Calu3 (cell line): ENCODE data around the gene GOLIM4. TPM values are rescaled to one million over a fixed set of nuclear protein-coding genes. Genes with fewer than 3 reads are reported as not detected.

Source experiments
- BruUV-seq: library from RNA; stranded (reverse); fragments of 400-500 nt; replicated peaks from 2 replicates; lab custom pipeline; 2021; lab: Mats Ljungman, UMichigan
- CTCF ChIA-PET: fragments of 300-600 bp; sonication (Branson Sonifier 250); formaldehyde crosslinking; loops from one replicate; lab custom pipeline; 2022; ENCODE audit warnings: antibody characterized with exemption; lab: Charles Lee
- DNase-seq: peaks from one replicate; pipeline ENCODE4 v3.0.0; 2022
- H3K27ac Mint-ChIP-seq: one replicate; pipeline ENCODE4 v1.8.0; 2022; ENCODE audit warnings: mixed read lengths; ENCODE audit not compliant: unreplicated experiment
- H3K27me3 Mint-ChIP-seq: one replicate; pipeline ENCODE4 v1.8.0; 2022; ENCODE audit warnings: mixed read lengths; ENCODE audit not compliant: unreplicated experiment
- H3K36me3 Mint-ChIP-seq: one replicate; pipeline ENCODE4 v1.8.0; 2022; ENCODE audit warnings: mild to moderate bottlenecking, moderate library complexity, mixed read lengths; ENCODE audit not compliant: insufficient read depth, unreplicated experiment
- H3K4me1 Mint-ChIP-seq: one replicate; pipeline ENCODE4 v1.8.0; 2022; ENCODE audit warnings: mild to moderate bottlenecking, low read depth, mixed read lengths; ENCODE audit not compliant: unreplicated experiment
- H3K4me3 Mint-ChIP-seq: one replicate; pipeline ENCODE4 v1.8.0; 2022; ENCODE audit warnings: mild to moderate bottlenecking, low read depth, moderate library complexity, mixed read lengths; ENCODE audit not compliant: unreplicated experiment
- H3K9me3 Mint-ChIP-seq: one replicate; pipeline ENCODE4 v1.8.0; 2022; ENCODE audit warnings: low read depth, mixed read lengths; ENCODE audit not compliant: unreplicated experiment
- intact Hi-C: fragments of 100-400 bp; cut with micrococcal nuclease; formaldehyde crosslinking; loops from one replicate; pipeline ENCODE4 v1.10.0; 2022; ENCODE audit not compliant: unreplicated experiment
- total RNA-seq: library from RNA; stranded (reverse); gene quantifications from 2 replicates; pipeline ENCODE4 v1.2.3, GENCODE V29; 2022
- TF ChIP-seq, protein P1 (sequence below): fragments of 200-600 bp; IDR thresholded peaks from one replicate; pipeline ENCODE4 v1.8.0; 2022; ENCODE audit warnings: antibody characterized with exemption; ENCODE audit not compliant: unreplicated experiment

The GOLIM4 gene
- total RNA-seq, 1 experiment from 2014 or later, result 53.8 TPM

DNA sequence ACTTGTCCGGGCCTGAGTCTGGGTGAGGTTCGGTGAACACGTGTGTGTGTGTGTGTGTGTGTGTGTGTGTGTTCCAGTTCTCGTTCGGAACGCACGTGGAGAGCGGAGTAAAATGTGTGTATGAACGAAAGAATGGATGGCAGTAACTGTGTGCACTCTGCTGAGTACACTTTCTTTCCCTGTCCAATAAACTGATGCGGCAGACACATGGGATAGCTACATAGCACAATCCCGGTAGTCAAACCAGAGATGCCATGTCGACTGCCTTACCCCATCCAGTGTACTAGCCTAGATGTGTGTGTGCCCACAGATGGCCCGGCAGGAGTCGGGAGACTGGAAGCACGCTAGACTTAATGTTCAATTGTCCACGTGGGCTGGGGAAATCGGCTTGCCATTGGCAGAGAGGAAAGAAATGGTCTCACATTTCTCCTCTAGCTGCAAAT lies 507 bp upstream of the GOLIM4 start:
- Mint-ChIP-seq H3K27me3 (no peaks in the 10 kb centered on the region), H3K27ac (peak overlapping the region; percentile 95), H3K9me3 (no peaks in the 10 kb centered on the region), H3K4me3 (peak overlapping the region; percentile 99), H3K36me3 (peaks cover 40% of the 10 kb centered on the region), H3K4me1 (peaks cover 27% of the 10 kb centered on the region)
- DNase-seq, result peak; percentile 86
- intact Hi-C loops, result loop anchor here (10.0 kb wide), 1 partner anchor 361 kb away; the partner anchor contains the start of genes PDCD10 and SERPINI1
- TF ChIP-seq, protein P1, sequence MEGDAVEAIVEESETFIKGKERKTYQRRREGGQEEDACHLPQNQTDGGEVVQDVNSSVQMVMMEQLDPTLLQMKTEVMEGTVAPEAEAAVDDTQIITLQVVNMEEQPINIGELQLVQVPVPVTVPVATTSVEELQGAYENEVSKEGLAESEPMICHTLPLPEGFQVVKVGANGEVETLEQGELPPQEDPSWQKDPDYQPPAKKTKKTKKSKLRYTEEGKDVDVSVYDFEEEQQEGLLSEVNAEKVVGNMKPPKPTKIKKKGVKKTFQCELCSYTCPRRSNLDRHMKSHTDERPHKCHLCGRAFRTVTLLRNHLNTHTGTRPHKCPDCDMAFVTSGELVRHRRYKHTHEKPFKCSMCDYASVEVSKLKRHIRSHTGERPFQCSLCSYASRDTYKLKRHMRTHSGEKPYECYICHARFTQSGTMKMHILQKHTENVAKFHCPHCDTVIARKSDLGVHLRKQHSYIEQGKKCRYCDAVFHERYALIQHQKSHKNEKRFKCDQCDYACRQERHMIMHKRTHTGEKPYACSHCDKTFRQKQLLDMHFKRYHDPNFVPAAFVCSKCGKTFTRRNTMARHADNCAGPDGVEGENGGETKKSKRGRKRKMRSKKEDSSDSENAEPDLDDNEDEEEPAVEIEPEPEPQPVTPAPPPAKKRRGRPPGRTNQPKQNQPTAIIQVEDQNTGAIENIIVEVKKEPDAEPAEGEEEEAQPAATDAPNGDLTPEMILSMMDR, result no peak
- CTCF ChIA-PET, result interaction anchor here (0.7 to 1.0 kb wide), 6 partner anchors 15 to 244 kb away, joined by 3 to 5 read pairs (median 4); no protein-coding TSS in a partner anchor
- TSS peak; percentile 34 for BruUV-seq

DNA sequence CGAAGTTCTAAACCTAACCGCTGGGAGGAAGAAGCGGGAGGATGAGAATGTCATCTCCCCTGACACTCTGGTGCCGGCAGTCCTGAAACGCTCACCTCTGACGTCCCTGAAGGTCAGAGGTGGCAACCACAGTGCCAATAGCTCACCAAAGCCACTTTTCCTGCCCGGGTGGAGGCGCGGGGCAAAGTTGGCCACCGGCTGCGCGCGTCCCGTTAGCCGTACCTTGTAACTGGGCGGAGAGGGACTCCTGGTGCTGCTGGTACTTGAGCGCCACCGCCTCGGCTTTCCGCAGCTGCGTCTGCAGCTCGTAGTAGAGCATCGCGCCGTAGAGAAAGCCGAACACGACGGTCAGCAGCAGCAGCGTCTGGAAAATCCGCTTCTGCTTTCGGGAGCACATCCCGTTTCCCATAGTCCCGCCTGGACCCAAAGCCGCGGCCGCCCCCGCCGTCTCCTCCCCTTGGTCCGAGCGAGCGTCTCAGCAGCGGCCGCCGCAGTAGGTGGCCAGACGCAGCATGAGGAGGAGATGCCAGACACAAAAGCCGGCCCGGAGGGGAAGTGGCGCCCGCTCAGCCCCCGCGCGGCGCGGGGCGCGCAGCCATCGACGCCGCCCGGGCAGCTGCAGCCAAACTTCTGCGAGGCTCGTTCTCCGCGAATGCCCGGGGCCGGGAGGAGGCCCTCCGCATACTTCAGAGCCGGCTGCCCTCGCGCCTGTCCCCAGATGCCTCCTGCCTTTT lies 680 bp downstream of the GOLIM4 start:
- H3K4me1 Mint-ChIP-seq, result peaks cover 39% of the 10 kb centered on the region
- DNase-seq, result peak; percentile 68
- H3K9me3 Mint-ChIP-seq, result no peaks in the 10 kb centered on the region
- TF ChIP-seq, protein P1, result no peak
- peak overlapping the region; percentile 95 for H3K27ac Mint-ChIP-seq
- no peaks in the 10 kb centered on the region for H3K27me3 Mint-ChIP-seq
- no TSS peak for BruUV-seq
- H3K36me3 Mint-ChIP-seq, result peaks cover 40% of the 10 kb centered on the region
- intact Hi-C loops, result loop anchor here (2.0 to 10.0 kb wide), 3 partner anchors 48 to 360 kb away; partner anchors contain the start of genes PDCD10 and SERPINI1
- H3K4me3 Mint-ChIP-seq, result peak overlapping the region; percentile 99
- CTCF ChIA-PET, result interaction anchor here (0.7 to 1.7 kb wide), 6 partner anchors 29 to 71 kb away, joined by 3 to 9 read pairs (median 4); no protein-coding TSS in a partner anchor

DNA sequence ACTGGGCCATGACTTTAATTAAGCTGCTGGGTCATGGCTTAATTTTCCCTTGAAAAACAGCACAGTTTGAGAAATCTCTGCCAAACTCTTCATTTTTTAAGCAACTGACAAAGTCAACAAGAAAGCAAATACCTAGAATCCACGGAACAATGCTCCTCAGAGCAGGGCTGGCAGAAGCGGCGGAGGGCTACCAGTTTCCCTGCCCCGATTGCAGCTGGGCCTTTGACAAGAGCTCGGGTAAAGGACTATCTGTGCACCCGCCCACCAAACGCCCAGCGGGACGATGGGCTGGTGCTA lies 1.2 kb downstream of the GOLIM4 start:
- Mint-ChIP-seq H3K27ac (peak overlapping the region; percentile 95), H3K36me3 (peaks cover 40% of the 10 kb centered on the region), H3K27me3 (no peaks in the 10 kb centered on the region), H3K9me3 (no peaks in the 10 kb centered on the region), H3K4me1 (peaks cover 44% of the 10 kb centered on the region), H3K4me3 (peak overlapping the region; percentile 99)
- no TSS peak for BruUV-seq
- CTCF ChIA-PET, result interaction anchor here (1.1 to 1.7 kb wide), 5 partner anchors 29 to 71 kb away, joined by 3 to 9 read pairs (median 5); no protein-coding TSS in a partner anchor
- TF ChIP-seq, protein P1, result no peak
- intact Hi-C loops, result loop anchor here (2.0 to 10.0 kb wide), 3 partner anchors 48 to 360 kb away; partner anchors contain the start of genes PDCD10 and SERPINI1
- DNase-seq, result no peak

DNA sequence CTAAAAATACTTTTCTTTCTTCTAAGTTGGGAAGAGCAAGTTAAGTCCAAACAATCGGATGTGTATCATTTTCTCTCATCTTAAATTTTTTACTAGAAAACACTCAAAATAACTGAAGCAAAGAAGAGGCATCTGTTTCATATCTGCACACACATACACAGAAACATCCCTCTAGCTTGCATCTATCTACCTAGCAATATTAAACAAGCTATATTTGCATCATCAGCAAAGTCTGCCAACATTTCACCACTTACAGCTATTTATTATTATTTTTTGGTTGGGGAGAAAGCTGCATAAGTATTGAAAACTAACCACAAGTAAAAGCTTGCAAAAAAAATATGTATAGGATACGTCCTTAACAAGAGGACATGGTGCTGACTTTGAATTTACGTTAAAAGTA lies 1.9 kb downstream of the GOLIM4 start:
- Mint-ChIP-seq H3K27me3 (no peaks in the 10 kb centered on the region), H3K27ac (peak overlapping the region; percentile 51), H3K4me1 (peaks cover 51% of the 10 kb centered on the region), H3K9me3 (no peaks in the 10 kb centered on the region), H3K36me3 (peaks cover 40% of the 10 kb centered on the region), H3K4me3 (peak overlapping the region; percentile 99)
- CTCF ChIA-PET, result interaction anchor here (1.1 to 1.6 kb wide), 3 partner anchors 28 to 72 kb away, joined by 3 to 5 read pairs (median 5); no protein-coding TSS in a partner anchor
- intact Hi-C loops, result loop anchor here (2.0 to 10.0 kb wide), 4 partner anchors 31 to 359 kb away; partner anchors contain the start of genes PDCD10 and SERPINI1
- no peak for DNase-seq
- TF ChIP-seq, protein P1, result no peak
- no TSS peak for BruUV-seq
